Frontal cortex (tissue), 4 donors: Measurements from ENCODE around the gene ZNF43. TPM values are rescaled to one million over a fixed set of nuclear protein-coding genes. Genes with fewer than 3 reads are reported as not detected.
"Not testable (repeated sequence)": the region's sequence is repeated elsewhere in the genome, so short reads cannot be mapped to it uniquely, and the experiment has no call there.

ENCODE experiments used
- DNase-seq, 2 donors: peaks; one replicate each; pipeline ENCODE4 v3.0.0; 2012; ENCODE audit warnings: low spot score in 2 of 2
- FAIRE-seq: peaks from 2 replicates; lab custom pipeline; 2012; peaks lifted over from hg19 to GRCh38; lab: Jason Lieb, UNC
- total RNA-seq: library from RNA; depleted of rRNA; stranded (reverse); fragments of >200 nt; gene quantifications from one replicate; pipeline ENCODE4 v1.2.3, GENCODE V29; 2014
- donor health status: control.
- donor health status: control.
- donor health status: control.

Gene ZNF43
- 34.6 TPM for total RNA-seq

DNA sequence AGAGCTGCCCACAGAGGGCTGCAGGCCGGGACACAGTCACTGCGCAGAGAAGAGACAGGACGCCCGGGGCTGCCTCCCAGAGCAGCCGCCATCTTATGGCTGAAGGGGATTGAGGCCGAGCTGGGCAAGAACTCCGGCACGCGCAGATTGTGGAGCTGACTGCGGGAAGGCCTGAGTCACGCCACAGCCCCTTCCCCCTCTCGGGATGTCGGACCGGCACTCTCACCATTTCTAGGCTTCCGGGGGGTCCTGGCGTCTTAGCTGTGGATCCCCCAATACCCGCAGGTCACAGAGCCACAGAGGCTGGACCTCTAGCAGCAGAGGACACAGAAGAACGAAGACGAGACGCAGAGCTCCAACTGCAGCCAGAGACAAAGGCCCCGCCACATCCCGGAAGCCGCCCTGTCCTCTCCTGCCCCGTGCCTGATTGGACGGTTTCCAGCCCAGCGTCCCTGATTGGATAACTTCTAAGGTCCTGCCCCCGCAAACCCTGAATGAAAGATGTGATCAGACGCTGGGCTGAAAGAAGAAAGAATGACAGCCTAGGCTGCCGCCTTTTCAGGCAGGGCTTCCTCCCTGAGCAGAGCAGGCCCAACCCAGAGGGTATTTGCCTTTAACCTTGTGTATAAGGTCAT lies at the start of gene ZNF43:
Gene ZNF43, minus strand, starts transcription at position 373 of the 635 bp plus-strand sequence. Its CDS starts 144 bp downstream, at position 229.
- peak; percentile 77 for FAIRE-seq
- DNase-seq: peak; percentile 52 to 71

- FAIRE-seq, DNase-seq: not testable (repeated sequence)
Measured at GRCh38 chr19:21885516-21885915, 49.5 kb upstream of the ZNF43 start.

GRCh38 chr19:21884786-21885185 lies 48.8 kb upstream of the ZNF43 start:
- not testable (repeated sequence) for DNase-seq, FAIRE-seq

DNA sequence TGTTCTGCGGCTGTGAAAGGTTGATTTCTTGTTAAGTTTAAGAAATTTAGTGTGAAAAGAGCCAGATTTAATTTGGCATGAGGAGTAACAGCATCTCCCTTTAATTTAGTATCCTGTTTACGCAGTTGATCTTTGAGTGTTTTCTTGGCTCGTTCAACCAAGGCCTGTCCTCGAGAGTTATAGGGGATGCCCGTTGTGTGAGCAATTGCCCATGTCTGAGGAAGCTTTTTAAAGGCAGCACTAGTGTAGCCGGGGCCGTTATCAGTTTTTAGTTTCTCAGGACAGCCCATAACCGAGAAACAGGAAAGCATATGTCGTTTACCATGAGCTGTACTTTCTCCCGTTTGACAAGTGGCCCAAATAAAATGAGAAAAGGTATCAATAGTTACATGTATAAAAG lies 47.5 kb upstream of the ZNF43 start:
- DNase-seq (no peak), FAIRE-seq (no peak)

- DNase-seq: not testable (repeated sequence)
Measured at GRCh38 chr19:21880761-21881160, 44.8 kb upstream of the ZNF43 start.

DNA sequence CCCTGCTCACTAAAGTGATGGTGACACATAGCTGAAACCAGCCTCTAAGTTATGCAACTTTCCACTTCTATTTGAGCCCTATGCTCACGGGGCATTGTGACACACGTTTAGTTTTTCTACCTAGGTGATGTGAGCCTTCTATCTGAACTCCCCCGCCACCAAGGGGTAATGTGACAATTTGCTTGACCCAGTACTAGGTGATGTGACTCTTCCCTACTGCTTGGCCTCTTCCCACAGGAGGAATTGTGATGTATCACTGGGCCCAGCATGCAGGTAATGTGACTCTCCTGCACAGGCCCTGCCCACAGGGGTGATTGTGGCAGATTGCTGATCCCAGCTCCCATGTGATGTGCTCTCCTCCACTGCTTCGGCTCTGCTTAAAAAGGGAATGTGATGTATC lies 42.7 kb upstream of the ZNF43 start:
- FAIRE-seq (no peak), DNase-seq (no peak)

More at GRCh38 chr19:21880761-21881160, 44.8 kb upstream of the ZNF43 start:
- not testable (repeated sequence) for FAIRE-seq

- DNase-seq (no peak), FAIRE-seq (no peak)
Measured at GRCh38 chr19:21877976-21878375, 42.0 kb upstream of the ZNF43 start.

DNA sequence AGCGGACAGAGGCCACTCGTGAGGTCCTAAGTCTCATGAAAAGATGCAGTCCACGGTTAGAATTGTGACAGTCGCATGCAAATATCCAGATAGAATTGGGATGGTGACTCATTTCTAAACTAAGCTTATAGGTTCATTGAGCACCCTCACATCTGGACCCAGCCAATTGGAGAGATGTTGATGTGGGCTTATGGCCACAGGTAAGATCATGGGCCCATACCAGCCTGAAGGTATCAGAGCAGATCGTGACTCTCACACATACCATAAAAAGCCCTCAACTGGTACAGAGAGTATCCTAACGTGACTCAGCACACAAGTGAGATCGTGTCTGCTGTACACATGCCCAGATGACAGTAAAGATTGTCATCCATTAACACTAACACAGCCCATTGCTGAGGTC lies 40.6 kb upstream of the ZNF43 start:
- FAIRE-seq, DNase-seq: not testable (repeated sequence)

DNA sequence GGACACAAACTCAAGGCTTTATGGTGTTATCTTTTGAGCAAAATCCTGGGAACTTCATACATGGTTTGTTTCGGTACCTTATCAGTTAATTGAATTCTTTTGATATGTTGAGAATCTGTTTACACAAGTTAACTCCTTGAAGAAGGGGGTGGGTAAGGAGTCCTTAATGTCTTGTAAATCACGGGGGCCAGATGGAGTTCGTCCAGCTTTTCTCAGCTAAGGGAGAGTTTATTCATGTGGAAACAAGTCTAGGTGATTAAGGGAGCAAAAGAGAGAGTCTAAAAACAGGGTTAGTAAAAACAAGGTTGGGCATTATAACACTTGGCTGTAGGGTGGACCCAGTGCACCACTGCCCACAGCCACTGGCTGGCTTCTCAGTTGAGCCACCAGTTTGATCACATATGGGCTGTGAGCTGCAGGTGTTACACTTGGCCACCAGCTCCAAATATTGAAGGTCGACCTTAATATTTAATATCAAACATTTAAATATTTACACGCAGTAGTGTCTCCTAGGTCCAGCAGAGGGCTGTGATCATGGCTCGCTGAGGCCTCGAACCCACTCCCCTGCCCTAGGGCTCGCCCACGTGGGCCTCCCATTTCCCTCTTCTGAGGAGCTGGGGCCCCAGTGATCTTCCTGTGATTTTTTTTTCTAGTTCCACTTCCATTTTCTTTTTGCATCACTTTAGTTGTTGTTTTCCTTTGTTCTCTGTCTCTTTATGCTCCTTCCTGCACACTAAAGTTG lies 21.0 kb upstream of the ZNF43 start:
- no peak for DNase-seq
- FAIRE-seq: no peak

DNA sequence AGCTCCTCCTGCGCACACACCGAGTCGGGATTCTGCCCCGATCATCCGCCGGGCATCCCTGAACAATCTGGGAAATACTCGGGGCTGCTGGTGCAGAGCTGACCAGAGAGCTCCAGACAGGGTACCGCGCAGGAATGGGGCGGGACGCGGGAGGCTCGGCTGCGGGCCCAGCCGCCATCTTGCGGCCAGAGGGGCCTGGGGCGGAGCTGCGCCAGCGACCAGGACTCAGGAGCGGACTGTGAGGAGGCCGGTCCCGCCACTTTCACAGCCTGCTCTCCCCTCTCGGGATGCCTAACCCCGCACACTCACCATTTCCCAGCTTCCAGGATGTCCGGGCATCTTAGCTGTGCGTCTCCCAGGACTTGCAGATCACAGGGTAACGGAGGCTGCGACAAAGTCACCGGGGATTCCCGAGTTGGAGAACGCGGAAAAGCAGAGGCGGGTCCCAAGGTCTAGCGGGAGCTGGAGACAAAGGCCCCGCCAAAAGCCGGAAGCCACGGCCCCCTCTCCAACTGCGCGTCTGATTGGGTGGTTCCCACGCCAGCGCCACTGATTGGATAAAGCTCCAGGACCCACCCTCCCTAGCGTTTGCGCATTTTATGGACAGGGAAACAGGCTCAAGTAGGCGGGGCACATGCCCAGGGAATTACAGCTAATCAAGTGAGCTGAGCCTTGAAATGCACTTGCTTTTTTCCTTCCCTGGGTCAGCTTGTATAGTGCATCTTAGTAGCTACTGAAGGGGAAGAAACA lies 15.8 kb upstream of the ZNF43 start:
- DNase-seq: peak; percentile 89 to 93
- FAIRE-seq: peak; percentile 70

DNA sequence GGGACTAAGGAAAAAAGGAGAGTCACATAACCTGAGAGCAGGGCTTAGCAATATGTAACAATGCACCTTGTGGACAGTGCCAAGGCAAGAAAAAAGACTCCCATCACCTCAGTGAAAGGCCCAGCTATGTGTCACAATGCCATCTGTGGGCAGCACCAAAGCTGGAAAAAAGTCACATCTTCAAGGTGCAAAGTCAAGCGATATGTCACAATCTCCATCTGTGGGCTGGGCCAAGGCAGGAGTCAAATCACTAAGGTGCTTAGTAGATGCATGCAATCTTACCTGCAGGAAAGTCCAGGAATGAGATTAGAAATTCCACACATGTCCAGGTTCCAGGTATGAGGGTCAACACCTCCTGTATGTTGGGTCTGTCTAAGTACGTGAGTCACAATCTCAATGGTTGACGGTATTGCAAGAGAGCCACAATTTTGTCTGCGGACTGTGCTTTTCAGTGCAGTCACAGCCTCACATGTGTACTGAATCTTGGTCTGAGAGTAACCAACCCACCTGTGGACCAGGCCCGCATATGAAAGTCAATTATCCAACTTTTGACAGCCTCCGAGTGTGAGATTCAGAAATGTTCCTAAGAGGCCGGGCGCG lies 14.8 kb upstream of the ZNF43 start:
- FAIRE-seq: no peak

GRCh38 chr19:21848706-21849105 lies 12.7 kb upstream of the ZNF43 start:
- no peak for DNase-seq
- FAIRE-seq: no peak

More for the DNA sequence above, 14.8 kb upstream of the ZNF43 start:
- DNase-seq: no peak

- FAIRE-seq (no peak), DNase-seq (no peak)
Measured at GRCh38 chr19:21843081-21843480, 7.1 kb upstream of the ZNF43 start.

DNA sequence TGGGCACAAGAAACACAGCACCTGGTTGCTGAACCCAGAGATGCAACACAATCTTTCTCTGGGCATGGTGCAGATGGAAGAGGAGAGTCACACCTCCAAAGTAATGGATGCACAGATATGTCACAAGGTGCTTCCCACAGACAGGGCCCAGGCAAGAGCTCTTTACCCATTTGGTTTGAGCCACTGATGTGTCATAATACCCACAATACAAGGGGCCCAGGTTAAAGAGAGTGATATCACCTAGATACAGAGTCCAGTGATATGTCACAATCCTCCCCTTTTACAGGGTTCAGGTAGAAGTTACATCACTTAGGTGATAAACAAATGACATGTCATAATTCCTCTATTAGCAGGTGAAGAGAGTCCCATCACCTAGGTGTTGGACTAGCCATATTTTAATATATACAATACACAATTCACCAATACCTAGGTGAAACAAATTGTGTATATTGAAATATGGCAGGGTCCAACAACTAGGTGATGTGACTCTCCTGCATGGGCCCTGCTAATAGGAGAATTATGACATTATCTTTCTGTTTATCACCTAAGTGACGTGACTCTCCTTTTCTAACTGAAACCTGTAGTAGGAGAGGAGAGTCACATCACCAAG lies 5.6 kb upstream of the ZNF43 start:
- DNase-seq (no peak), FAIRE-seq (no peak)

GRCh38 chr19:21841081-21841480 lies 5.1 kb upstream of the ZNF43 start:
- DNase-seq (no peak), FAIRE-seq (no peak)

DNA sequence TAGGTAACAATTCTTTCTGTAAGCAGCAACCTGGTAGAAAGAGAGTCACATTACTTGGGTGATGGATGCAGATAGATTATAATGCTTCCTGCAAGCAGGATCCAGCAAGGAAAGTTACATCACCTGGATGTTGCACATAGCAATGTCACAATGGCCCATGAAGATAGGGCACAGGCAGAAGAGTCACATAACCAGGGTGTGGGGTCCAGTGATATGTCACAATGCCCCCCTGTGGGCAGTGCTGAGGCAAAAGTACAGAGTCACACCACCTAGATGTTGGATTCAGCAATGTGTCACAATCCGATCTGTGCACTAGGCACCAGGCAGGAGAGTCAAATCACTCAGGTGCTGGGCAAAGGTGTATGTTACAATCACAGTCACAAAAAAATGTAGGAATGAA lies 4.0 kb upstream of the ZNF43 start:
- DNase-seq (no peak), FAIRE-seq (no peak)

- FAIRE-seq: no peak
- no peak for DNase-seq
Measured at GRCh38 chr19:21838646-21839045, 2.7 kb upstream of the ZNF43 start.

GRCh38 chr19:21835429-21835809 lies 563 bp downstream of the ZNF43 start:
- FAIRE-seq (no peak), DNase-seq (no peak)

DNA sequence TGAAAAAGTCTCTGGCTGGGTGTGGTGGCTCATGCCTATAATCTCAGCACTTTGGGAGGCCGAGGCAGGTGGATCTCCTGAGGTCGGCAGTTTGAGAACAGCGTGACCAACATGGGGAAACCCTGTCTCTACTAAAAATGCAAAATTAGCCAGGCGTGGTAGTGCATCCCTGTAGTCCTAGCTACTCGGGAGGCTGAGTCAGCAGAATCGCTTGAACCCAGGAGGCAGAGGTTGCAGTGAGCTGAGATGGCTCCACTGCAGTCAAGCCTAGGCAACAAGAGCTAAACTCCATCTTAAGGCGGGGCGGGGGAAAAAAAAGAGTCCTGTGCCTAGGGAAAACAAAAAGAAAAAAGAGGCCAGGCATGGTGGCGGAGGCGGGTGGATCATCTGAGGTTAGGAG lies 2.2 kb downstream of the ZNF43 start:
- FAIRE-seq (no peak), DNase-seq (no peak)

GRCh38 chr19:21824679-21825078 lies 11.3 kb downstream of the ZNF43 start:
- no peak for FAIRE-seq
- DNase-seq: no peak
